Measurements from ENCODE around the gene PSMA8.
"Not testable (repeated sequence)": the region's sequence is repeated elsewhere in the genome, so short reads cannot be mapped to it uniquely, and the experiment has no call there.

The PSMA8 gene

DNA sequence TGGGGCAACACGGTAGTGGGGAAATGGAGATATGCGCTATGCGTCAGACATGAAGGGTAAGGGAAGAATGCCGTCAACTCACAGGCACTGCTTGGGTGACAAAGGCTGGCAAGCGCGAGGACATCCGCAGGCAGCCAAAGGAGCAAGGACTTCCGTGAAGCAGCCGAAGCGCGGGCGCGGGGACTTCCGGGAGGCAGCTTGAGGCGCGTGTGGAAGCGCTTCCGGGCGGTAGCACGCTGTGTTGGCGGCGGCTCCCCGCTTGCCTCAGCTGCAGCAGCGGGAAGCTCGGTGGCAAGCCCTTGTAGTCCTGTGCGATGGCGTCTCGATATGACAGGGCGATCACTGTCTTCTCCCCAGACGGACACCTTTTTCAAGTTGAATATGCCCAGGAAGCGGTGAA, at the start of gene PSMA8:
TSS of gene PSMA8 (plus strand) at position 218 of the 400 bp plus-strand sequence. CDS start at position 315, 97 bp downstream.
- peak; percentile 82 for DNase-seq

GRCh38 chr18:26085056-26085455, 48.6 kb upstream of the PSMA8 start:
- DNase-seq: no peak

GRCh38 chr18:26086959-26087358, 46.7 kb upstream of the PSMA8 start:
- no peak for DNase-seq

GRCh38 chr18:26088487-26088886, 45.2 kb upstream of the PSMA8 start:
- no peak for DNase-seq

DNA sequence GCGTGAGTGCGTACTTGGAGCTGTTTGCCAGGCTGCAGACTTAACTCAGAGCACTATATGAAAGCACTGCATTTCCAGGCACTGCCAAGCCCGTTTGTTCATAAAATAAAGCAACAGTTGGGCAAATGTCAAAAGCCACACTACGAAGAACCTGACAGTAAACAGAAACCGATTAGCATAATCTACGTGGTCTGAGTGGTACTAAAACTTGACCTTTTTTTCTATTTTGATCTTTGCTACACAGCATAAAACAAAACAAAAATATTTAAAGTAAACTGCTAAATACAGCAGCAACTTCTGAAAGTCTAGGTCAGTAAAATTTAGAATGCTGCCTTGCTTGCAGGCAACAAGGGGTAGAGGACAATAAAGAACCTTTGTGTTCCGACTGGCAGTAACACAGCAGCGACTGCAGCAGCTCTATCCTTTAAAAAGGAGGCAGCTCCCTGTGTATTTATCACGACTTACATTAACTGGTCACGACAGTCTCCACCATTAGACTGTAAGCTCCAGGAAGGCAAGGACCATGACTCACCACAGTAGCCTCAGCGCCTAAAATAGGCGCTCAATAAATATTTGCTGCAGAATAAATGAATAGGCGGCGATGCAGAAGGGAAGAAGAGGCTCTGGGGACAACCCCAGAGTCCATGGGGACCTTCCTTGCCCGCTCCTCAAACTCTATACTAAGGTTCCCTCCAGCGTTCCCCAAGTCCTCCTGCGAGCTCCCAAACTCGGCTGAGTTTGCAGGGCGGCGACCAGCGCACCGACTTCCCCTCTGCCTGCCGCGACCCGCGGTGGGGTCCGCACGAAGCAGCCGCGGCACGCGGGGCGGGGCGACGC, 44.2 kb upstream of the PSMA8 start:
- no peak for DNase-seq

DNA sequence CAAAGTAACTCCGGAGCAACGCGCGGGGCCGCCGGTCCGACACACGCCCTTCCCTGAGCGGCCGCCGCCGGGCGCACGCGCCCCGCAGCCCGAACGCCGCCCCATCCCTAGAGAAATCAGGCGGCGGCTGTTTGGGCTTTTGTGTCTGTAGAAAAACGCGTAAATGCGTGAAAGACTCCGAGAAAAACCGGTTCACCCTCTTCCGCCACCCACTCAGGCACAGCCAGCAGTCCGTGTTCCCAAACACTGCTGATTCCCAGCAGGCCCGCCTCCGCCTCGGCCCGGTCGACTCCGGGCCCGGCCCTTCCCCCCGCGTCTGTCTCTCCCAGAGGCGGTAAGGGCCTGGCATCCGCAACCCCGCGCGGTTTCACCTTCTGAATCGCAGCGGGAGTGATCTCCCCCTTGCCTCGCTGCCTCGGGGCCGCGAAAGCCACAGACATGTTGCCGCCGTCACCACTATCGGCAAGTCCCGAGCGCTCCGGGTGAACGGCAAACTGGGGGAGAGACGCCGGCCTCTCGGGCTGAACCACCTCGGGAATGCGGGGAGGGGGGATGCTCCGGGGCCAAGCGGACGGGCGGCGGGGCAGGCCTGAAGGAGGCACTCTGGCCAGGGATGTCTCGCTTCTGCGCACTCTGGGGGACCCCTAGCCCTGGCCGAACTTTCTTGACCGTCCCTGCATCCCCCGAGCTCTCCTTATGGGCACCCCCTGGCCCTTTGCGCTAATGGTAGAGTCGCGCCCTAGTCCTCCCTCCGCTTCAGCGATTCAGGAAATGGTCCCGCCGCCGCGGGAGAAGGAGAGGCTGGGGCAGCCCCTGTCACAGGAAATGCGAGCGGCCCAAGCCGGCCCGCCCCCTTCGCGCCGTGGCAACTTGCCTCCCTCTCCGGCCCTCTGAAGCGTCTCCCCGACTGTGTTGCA, 43.3 kb upstream of the PSMA8 start, which contains the start of gene SS18:
TSS of gene SS18 (minus strand) at position 484 of the 917 bp plus-strand sequence. CDS start at position 440, 44 bp downstream.
- peak; percentile 96 for DNase-seq

DNA sequence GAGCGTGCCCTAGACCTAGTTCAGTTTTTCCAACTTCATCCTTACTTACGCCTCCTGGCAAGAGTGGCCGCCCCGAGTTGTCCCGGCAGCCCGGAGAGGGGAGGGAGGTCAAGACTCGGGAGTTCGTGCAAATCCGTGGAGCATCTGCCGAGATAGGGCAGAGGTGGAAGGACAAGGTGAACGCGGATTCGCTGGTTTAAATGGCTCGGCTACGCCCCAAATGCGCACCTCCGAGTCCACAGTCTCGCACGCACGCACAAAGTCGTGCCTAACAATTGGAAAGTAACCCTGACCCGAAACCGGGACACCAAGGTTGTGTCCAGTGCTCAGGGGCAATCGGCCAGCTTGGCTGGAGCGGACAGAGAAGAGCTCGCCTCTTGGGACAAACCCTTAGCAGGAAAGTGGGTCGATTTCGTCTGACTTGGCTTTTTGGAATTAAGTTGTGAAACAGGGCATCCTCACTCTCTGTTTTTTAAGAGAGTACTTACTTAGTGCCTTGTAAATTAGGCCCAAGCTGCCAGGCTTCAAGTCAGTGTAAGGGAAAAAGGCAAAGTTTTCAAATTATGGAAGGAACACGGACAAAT, 42.5 kb upstream of the PSMA8 start:
- no peak for DNase-seq

DNA sequence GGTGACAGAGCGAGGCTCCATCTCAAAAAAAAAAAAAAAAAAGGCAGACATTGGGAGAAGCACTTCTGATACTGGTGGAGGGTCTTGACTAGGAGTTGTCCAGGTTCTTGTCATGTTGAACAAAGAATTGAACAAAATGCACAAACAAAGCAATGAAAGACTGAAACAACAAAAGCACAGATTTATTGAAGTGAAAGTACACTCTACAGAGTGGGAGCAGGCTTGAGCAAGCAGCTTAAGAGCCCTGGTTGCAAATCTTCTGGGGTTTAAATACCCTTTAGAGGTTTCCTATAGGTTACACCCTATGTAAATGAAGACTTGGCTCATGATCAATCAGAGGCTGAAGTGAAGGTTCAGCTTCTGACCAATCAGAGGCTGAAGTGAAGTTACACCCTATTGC, 36.8 kb upstream of the PSMA8 start:
- DNase-seq: no peak

DNA sequence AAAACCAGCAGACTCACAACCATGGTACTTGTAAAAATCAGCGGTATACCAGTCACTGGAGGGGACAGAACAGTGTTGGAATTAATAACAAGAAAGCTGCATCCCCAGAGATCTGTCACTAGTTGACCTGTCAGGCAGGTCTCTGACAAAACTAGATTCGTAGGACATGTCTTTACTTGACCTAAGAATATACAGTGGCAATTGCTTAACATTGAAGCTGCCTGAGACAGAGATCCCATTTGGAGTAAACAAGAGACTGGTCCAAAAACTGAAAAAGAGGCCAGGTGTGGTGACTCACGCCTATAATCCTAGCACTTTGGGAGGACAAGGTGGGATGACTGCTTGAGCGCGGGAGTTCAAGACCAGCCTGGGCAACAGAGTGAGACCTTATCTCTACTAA, 36.1 kb upstream of the PSMA8 start:
- no peak for DNase-seq

DNA sequence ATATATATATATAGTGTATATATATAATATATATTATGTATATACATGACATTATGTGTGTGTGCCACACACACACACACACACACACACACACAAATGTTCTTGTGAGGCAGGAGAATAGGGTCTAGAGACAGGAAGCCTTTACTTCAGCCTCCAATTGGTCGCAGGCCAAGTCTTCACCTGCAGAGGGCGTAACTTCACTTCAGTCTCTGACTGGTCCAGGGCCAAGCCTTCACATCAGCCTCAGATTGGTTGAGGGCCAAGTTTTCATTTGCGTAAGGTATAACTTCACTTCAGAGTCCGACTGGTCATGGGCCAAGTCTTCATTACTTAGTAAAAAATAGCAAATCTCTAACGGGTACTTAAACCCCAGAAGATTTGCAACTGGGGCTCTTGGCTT, 30.1 kb upstream of the PSMA8 start:
- peak; percentile 69 for DNase-seq

DNA sequence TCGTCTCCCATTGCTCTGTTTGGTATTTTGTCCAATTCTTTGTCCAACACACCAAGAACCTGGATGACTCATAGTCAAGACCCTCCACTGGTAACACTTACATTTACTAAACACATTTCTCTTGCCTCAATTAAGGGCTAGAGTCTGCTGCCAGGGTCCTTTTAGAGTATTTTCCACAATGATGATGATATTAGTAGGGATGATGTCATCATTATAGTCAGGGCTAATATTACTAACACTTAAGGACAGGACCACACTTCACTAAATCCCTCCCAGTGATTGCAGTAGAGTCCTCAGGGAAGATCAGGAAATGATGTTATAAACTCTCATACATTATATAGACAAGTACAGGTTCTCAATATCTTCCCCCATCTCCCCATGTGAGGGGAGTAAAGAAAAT, 29.6 kb upstream of the PSMA8 start:
- no peak for DNase-seq

- no peak for DNase-seq
Measured at GRCh38 chr18:26119246-26119645, 14.4 kb upstream of the PSMA8 start.

- DNase-seq: no peak
Measured at GRCh38 chr18:26121476-26121875, 12.2 kb upstream of the PSMA8 start.

GRCh38 chr18:26121994-26122393, 11.7 kb upstream of the PSMA8 start:
- DNase-seq: not testable (repeated sequence)

DNA sequence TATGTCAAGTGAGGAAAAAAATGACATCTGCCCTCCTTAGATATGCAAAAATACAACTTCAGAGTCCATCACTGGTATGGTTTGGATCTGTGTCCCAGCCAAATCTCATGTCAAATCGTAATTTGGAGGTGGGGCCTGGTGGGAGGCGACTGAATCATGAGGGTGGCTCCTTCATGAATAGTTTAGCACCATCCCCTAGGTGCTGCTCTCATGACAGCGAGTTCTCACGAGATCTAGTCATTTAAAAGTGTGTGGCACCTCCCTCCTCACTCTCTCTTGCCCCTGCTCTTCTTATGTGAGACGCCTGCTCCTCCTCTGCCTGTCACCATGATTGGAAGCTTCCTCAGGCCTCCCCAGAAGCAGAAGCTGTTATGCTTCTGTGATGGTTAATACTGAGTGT, 5.9 kb upstream of the PSMA8 start:
- DNase-seq: no peak

- not testable (repeated sequence) for DNase-seq
Measured at GRCh38 chr18:26128192-26128591, 5.5 kb upstream of the PSMA8 start.

DNA sequence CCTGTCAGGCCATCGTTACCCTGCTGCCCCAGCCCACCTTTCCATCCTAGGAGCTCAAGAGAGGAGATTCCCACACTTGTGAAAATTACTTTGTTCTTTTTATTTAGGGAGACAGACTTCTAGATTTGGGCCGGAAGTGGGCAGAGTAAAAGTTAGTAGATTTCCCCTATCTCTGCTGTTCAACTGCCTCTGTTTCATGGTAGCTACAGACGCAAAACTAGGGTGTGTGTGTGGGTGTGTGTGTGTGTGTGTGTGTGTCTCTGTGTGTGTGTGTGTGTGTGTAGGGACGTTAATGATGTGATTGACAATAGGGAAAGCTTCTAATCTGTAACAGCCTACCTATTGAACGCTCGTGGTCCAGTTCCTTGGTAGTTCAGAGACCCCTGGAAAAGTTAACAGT, 438 bp downstream of the PSMA8 start:
- no peak for DNase-seq

GRCh38 chr18:26135548-26135947, 1.9 kb downstream of the PSMA8 start:
- no peak for DNase-seq

DNA sequence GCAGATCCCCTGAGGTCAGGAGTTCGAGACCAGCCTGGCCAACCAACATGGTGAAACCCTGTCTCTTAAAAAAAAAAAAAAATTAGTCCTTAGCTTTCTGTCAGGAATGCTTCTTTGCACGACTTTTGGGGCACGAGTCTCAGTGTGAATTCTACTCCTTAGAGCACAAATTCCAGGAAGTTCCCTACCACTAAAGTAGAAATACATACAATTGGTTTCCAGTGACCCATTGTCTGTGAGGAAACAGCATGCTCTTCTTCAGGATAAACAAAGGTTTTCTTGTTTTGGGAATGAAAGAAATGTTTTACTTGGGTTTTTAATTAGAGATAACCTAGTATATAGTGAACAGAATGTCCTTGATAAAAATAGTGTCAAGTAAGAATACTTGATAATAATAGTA, 23.7 kb downstream of the PSMA8 start:
- no peak for DNase-seq

GRCh38 chr18:26159353-26159752, 25.7 kb downstream of the PSMA8 start:
- no peak for DNase-seq

DNA sequence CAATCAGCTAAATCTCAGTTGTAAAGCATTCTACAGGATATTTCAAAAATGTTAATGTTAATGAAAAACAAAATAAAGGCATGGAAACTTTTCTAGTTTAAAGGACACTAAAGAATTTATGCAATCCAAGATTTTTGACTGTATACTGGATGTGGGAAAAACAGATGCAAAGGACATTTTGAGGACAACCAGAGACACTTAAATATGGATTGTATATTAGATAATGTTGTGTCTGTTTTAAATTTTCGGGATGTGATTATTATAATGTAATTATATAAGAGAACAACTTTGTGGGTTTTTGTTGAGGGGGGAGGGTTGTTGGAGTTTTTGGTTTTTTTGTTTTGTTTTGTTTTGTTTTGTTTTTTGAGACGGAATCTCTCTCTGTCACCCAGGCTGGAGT, 30.9 kb downstream of the PSMA8 start:
- no peak for DNase-seq

GRCh38 chr18:26167592-26167991, 33.9 kb downstream of the PSMA8 start:
- DNase-seq: not testable (repeated sequence)

DNA sequence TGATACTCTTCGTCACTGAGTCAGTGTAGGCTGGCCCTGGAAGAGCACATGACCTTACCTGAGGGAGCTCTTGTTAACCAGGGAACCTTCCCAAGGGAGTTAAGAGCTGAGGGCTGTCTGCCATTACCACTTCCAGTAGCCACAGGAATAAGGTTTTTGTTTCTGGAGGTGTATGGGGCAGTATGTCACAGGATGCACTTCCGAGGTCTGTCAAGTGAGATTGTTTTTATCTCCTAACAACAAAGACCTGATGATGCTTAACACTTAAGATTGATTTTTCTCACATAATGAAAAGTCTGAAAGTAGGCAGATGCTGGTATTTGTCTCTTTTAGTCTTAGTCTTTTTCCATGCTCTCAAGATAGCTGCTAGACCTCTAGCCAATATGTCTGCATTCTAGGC, 41.8 kb downstream of the PSMA8 start:
- DNase-seq: no peak
